IPS-11a (cell line): Measurements from ENCODE around the gene TTLL6.
"Not testable (repeated sequence)": the region's sequence is repeated elsewhere in the genome, so short reads cannot be mapped to it uniquely, and the experiment has no call there.

Experiments used
- H3K4me3 ChIP-seq: one replicate; pipeline ENCODE4 v1.5.1; 2013; ENCODE audit warnings: low read depth, low read length, control low read depth

TTLL6 gene

GRCh38 chr17:48725288-48726064 lies 91.6 kb downstream of the TTLL6 start:
- no peak overlapping the region for H3K4me3 ChIP-seq

- H3K4me3 ChIP-seq, result no peak overlapping the region
These were observed 92.1 kb downstream of the TTLL6 start for GRCh38 chr17:48725004-48725287.

- no peak overlapping the region for H3K4me3 ChIP-seq
These were observed 92.6 kb downstream of the TTLL6 start for GRCh38 chr17:48724251-48725003.

- peak overlapping the region; percentile 8 for H3K4me3 ChIP-seq
These were observed 93.4 kb downstream of the TTLL6 start for GRCh38 chr17:48723423-48724250.

GRCh38 chr17:48722915-48723422 lies 94.1 kb downstream of the TTLL6 start, which contains the start of gene PRAC2:
Gene PRAC2, plus strand, starts transcription at chr17:48723185. Its CDS starts 1,226 bp downstream, at chr17:48724411.
- H3K4me3 ChIP-seq, result peak within 1 kb of the TSS; percentile 8

- H3K4me3 ChIP-seq, result no peak within 1 kb of the TSS
These were observed 94.7 kb downstream of the TTLL6 start, which contains the start of gene PRAC1 for GRCh38 chr17:48722201-48722907. Gene PRAC1, minus strand, starts transcription at chr17:48722518. Its CDS starts 126 bp downstream, at chr17:48722392.

GRCh38 chr17:48721009-48721402 lies 96.0 kb downstream of the TTLL6 start:
- H3K4me3 ChIP-seq, result no peak overlapping the region

GRCh38 chr17:48720266-48721008 lies 96.6 kb downstream of the TTLL6 start:
- H3K4me3 ChIP-seq, result no peak overlapping the region

GRCh38 chr17:48719642-48720265 lies 97.3 kb downstream of the TTLL6 start:
- H3K4me3 ChIP-seq, result peak overlapping the region; percentile 27

GRCh38 chr17:48718761-48719641 lies 98.0 kb downstream of the TTLL6 start:
- H3K4me3 ChIP-seq, result peak overlapping the region; percentile 27

GRCh38 chr17:48718227-48718760 lies 98.7 kb downstream of the TTLL6 start:
- no peak overlapping the region for H3K4me3 ChIP-seq

GRCh38 chr17:48717367-48718226 lies 99.4 kb downstream of the TTLL6 start:
- no peak overlapping the region for H3K4me3 ChIP-seq

GRCh38 chr17:48716549-48716948 lies 100.5 kb downstream of the TTLL6 start:
- not testable (repeated sequence) for H3K4me3 ChIP-seq

GRCh38 chr17:48715496-48716399 lies 101.3 kb downstream of the TTLL6 start:
- H3K4me3 ChIP-seq, result no peak overlapping the region
